GM23338 (cell line): ENCODE measurements around the gene MCC. TPM values are rescaled to one million over a fixed set of nuclear protein-coding genes. Genes with fewer than 3 reads are reported as not detected.
"Not testable (repeated sequence)": the region's sequence is repeated elsewhere in the genome, so short reads cannot be mapped to it uniquely, and the experiment has no call there.

Experiments
- ATAC-seq: fragments of 200-7000 bp; cut with Tn5 transposase; 3 replicates; pipeline ENCODE4 v1.9.1; 2020
- DNase-seq: peaks from one replicate; pipeline ENCODE4 v3.0.0-alpha.2; 2015; ENCODE audit warnings: low spot score
- H2AFZ ChIP-seq: fragments of 200-600 bp; sonication (generic); 2 replicates; pipeline ENCODE4 v1.8.0; 2016; ENCODE audit warnings: antibody characterized with exemption, mild to moderate bottlenecking, moderate library complexity
- H3F3A ChIP-seq: fragments of 200-600 bp; sonication (generic); replicated peaks from 2 replicates; pipeline ENCODE4 v1.8.0; 2017; ENCODE audit warnings: antibody characterized with exemption, mixed run types, low read depth
- H3K27ac ChIP-seq: fragments of 200-600 bp; sonication (generic); 2 replicates; pipeline ENCODE4 v1.6.1; 2016; ENCODE audit warnings: low read depth
- H3K27me3 ChIP-seq: fragments of 200-600 bp; sonication (generic); 2 replicates; pipeline ENCODE4 v1.8.0; 2016; ENCODE audit warnings: mild to moderate bottlenecking, mixed run types, moderate library complexity; ENCODE audit not compliant: insufficient read depth
- H3K36me3 ChIP-seq: fragments of 200-600 bp; sonication (generic); 2 replicates; pipeline ENCODE4 v1.8.0; 2016; ENCODE audit warnings: mild to moderate bottlenecking; ENCODE audit not compliant: insufficient read depth
- H3K4me1 ChIP-seq: fragments of 200-600 bp; sonication (generic); 2 replicates; pipeline ENCODE4 v1.8.0; 2016; ENCODE audit warnings: mild to moderate bottlenecking, moderate library complexity; ENCODE audit not compliant: insufficient read depth
- H3K4me2 ChIP-seq: fragments of 200-600 bp; sonication (generic); 2 replicates; pipeline ENCODE4 v1.7.1; 2017; ENCODE audit warnings: mixed run types
- H3K4me3 ChIP-seq: fragments of 200-600 bp; sonication (generic); 2 replicates; pipeline ENCODE4 v1.6.1; 2016; ENCODE audit warnings: mixed run types
- H3K79me2 ChIP-seq: fragments of 200-600 bp; sonication (generic); replicated peaks from 2 replicates; pipeline ENCODE4 v1.8.0; 2017; ENCODE audit warnings: mild to moderate bottlenecking; ENCODE audit not compliant: insufficient read depth
- H3K9me2 ChIP-seq: fragments of 200-600 bp; sonication (generic); 2 replicates; pipeline ENCODE4 v1.8.0; 2017; ENCODE audit not compliant: insufficient read depth
- H4K20me1 ChIP-seq: fragments of 200-600 bp; sonication (generic); replicated peaks from 2 replicates; pipeline ENCODE4 v1.8.0; 2017; ENCODE audit warnings: mild to moderate bottlenecking; ENCODE audit not compliant: insufficient read depth
- H3K27ac Mint-ChIP-seq: 2 replicates; pipeline ENCODE4 v1.8.0; 2020; ENCODE audit warnings: inconsistent platforms, mild to moderate bottlenecking, moderate library complexity, mixed read lengths
- H3K27me3 Mint-ChIP-seq: 3 replicates; pipeline ENCODE4 v1.8.0; 2022; ENCODE audit warnings: low read depth, mild to moderate bottlenecking, moderate library complexity, mixed read lengths, inconsistent platforms; ENCODE audit not compliant: insufficient read depth, poor library complexity
- H3K36me3 Mint-ChIP-seq: 3 replicates; pipeline ENCODE4 v1.8.0; 2021; ENCODE audit warnings: low read depth, mild to moderate bottlenecking, inconsistent platforms, moderate library complexity, mixed read lengths
- H3K4me1 Mint-ChIP-seq: 3 replicates; pipeline ENCODE4 v1.8.0; 2020; ENCODE audit warnings: mild to moderate bottlenecking, inconsistent platforms, mixed read lengths
- H3K4me3 Mint-ChIP-seq: 3 replicates; pipeline ENCODE4 v1.8.0; 2021; ENCODE audit warnings: moderate library complexity, mild to moderate bottlenecking, inconsistent platforms, mixed read lengths
- H3K9me3 Mint-ChIP-seq: 3 replicates; pipeline ENCODE4 v1.8.0; 2020; ENCODE audit warnings: moderate library complexity, mild to moderate bottlenecking, inconsistent platforms, mixed read lengths
- CREB1 ChIP-seq: fragments of 250-450 bp; sonication (Bioruptor Pico); IDR thresholded peaks from 2 replicates; pipeline ENCODE4 v1.5.0; 2020; ENCODE audit warnings: low read depth, mild to moderate bottlenecking, moderate library complexity
- EZH2 ChIP-seq: fragments of 200-600 bp; sonication (generic); IDR thresholded peaks from one replicate; pipeline ENCODE4 v1.8.0; 2017; ENCODE audit warnings: antibody characterized with exemption, mild to moderate bottlenecking, low read depth; ENCODE audit not compliant: unreplicated experiment
- NANOG ChIP-seq: IDR thresholded peaks from 2 replicates; pipeline ENCODE4 v1.6.1; 2016; ENCODE audit warnings: antibody characterized with exemption, borderline replicate concordance
- POLR2AphosphoS5 ChIP-seq: IDR thresholded peaks from 2 replicates; pipeline ENCODE4 v1.6.1; 2016; ENCODE audit warnings: antibody characterized with exemption, low read depth
- STAT1 ChIP-seq: IDR thresholded peaks from one replicate; pipeline ENCODE4 v1.6.1; 2016; ENCODE audit warnings: antibody characterized with exemption; ENCODE audit not compliant: unreplicated experiment
- ZNF331 ChIP-seq: fragments of 250-450 bp; sonication (Bioruptor Pico); IDR thresholded peaks from 2 replicates; pipeline ENCODE4 v1.5.0; 2020; ENCODE audit warnings: low read depth, mild to moderate bottlenecking, moderate library complexity
- polyA plus RNA-seq: library from polyadenylated mRNA; unstranded; fragments of >200 nt; fragmentation: Nextera tagmentation; extraction: Ambion mirVana; gene quantifications from 2 replicates; pipeline ENCODE4 v1.2.1, GENCODE V29; 2016
- total RNA-seq: library from RNA; depleted of rRNA; stranded (reverse); fragments of >200 nt; shearing (Covaris generic); gene quantifications from 2 replicates; pipeline ENCODE4 v1.2.3, GENCODE V29; 2014
- TF ChIP-seq, protein P1 (sequence below): IDR thresholded peaks from one replicate; pipeline ENCODE4 v1.6.1; 2018; ENCODE audit warnings: antibody characterized with exemption; ENCODE audit not compliant: unreplicated experiment
- TF ChIP-seq, protein P2 (sequence below): fragments of 250-450 bp; sonication (Bioruptor Pico); IDR thresholded peaks from 2 replicates; pipeline ENCODE4 v1.5.0; 2020; ENCODE audit warnings: mild to moderate bottlenecking, moderate library complexity
- TF ChIP-seq, protein P3 (sequence below): IDR thresholded peaks from 2 replicates; pipeline ENCODE4 v1.6.1; 2016; ENCODE audit warnings: antibody characterized with exemption
- TF ChIP-seq, protein P4 (sequence below), 2 experiments: fragments of 200-600 bp in 1 of 2; sonication (generic) in 1 of 2; conservative IDR thresholded peaks; 2 replicates each; pipeline versions ENCODE4 v1.5.1 to v1.6.1; 2016 to 2017; ENCODE audit warnings: antibody characterized with exemption in 2 of 2, low read depth in 2 of 2, mild to moderate bottlenecking in 2 of 2, moderate library complexity in 1 of 2

MCC gene
- total and polyA plus RNA-seq, 2 experiments from 2014 or later: 3.8 to 10.1 TPM

DNA sequence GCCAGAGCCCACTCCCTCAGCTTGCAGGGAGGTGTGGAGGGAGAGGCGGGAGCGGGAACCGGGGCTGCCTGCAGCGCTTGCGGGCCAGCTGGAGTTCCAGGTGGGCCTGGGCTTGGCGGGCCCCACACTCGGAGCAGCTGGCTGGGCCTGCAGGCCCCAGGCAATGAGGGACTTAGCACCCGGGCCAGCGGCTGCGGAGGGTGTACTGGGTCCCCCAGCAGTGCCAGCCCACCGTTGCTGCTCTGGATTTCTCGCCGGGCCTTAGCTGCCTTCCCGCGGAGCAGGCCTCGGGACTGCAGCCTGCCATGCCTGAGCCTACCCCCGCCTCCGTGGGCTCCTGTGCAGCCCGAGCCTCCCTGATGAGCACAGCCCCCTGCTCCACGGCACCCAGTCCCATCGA is 31.1 kb downstream of the MCC start:
- not testable (repeated sequence) for H3K4me3 Mint-ChIP-seq, H3K79me2 ChIP-seq, DNase-seq, H3K27me3 Mint-ChIP-seq, H3K9me2 ChIP-seq, H3K36me3 ChIP-seq, H3K4me2 ChIP-seq, H3K9me3 Mint-ChIP-seq, H2AFZ ChIP-seq, ATAC-seq, H3K27ac Mint-ChIP-seq, H3K4me1 ChIP-seq, H3K27me3 ChIP-seq, H3K27ac ChIP-seq, H3K4me3 ChIP-seq, H3F3A ChIP-seq, H4K20me1 ChIP-seq, H3K4me1 Mint-ChIP-seq, H3K36me3 Mint-ChIP-seq

DNA sequence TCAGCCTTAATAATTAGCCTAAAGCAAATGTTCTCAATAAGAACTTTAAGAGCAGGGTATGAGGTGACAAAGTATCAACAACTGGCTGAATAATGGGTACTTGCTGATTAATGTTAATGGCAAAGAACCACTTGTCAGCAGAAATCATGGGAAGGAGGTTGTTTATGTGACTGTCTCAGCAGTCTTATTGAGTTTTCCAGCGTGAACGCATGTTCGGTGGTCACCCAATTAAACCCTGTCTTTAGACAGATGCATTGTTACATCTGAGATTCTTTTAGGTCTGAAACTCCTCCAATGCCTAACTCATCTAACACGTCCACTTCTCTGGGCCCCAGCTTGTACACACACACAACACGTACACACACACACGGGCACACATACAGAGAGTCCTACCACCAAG is 35.3 kb downstream of the MCC start:
- Mint-ChIP-seq H3K27ac (no peak overlapping the region), H3K4me3 (no peak overlapping the region), H3K27me3 (peaks cover 5% of the 10 kb centered on the region), H3K4me1 (no peaks in the 10 kb centered on the region), H3K9me3 (peaks cover 2% of the 10 kb centered on the region; the same call in 1 of the 3 replicates), H3K36me3 (no peaks in the 10 kb centered on the region)
- DNase-seq (no peak), ATAC-seq (no peak)
- Histone ChIP-seq H3K4me2 (no peak overlapping the region), H3F3A (no peaks in the 10 kb centered on the region), H3K27ac (no peak overlapping the region), H2AFZ (no peak overlapping the region), H3K4me1 (no peaks in the 10 kb centered on the region), H3K36me3 (no peaks in the 10 kb centered on the region), H4K20me1 (no peaks in the 10 kb centered on the region), H3K27me3 (no peaks in the 10 kb centered on the region), H3K4me3 (no peak overlapping the region), H3K79me2 (no peaks in the 10 kb centered on the region), H3K9me2 (no peaks in the 10 kb centered on the region; the same call in 1 of the 2 replicates)
- TF ChIP-seq NANOG (no peak), ZNF331 (CRISPR knock-in tag) (no peak), STAT1 (no peak), EZH2 (no peak), CREB1 (CRISPR knock-in tag) (no peak), POLR2AphosphoS5 (no peak)
- TF ChIP-seq, protein P1, sequence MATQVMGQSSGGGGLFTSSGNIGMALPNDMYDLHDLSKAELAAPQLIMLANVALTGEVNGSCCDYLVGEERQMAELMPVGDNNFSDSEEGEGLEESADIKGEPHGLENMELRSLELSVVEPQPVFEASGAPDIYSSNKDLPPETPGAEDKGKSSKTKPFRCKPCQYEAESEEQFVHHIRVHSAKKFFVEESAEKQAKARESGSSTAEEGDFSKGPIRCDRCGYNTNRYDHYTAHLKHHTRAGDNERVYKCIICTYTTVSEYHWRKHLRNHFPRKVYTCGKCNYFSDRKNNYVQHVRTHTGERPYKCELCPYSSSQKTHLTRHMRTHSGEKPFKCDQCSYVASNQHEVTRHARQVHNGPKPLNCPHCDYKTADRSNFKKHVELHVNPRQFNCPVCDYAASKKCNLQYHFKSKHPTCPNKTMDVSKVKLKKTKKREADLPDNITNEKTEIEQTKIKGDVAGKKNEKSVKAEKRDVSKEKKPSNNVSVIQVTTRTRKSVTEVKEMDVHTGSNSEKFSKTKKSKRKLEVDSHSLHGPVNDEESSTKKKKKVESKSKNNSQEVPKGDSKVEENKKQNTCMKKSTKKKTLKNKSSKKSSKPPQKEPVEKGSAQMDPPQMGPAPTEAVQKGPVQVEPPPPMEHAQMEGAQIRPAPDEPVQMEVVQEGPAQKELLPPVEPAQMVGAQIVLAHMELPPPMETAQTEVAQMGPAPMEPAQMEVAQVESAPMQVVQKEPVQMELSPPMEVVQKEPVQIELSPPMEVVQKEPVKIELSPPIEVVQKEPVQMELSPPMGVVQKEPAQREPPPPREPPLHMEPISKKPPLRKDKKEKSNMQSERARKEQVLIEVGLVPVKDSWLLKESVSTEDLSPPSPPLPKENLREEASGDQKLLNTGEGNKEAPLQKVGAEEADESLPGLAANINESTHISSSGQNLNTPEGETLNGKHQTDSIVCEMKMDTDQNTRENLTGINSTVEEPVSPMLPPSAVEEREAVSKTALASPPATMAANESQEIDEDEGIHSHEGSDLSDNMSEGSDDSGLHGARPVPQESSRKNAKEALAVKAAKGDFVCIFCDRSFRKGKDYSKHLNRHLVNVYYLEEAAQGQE: no peak
- TF ChIP-seq, protein P2, sequence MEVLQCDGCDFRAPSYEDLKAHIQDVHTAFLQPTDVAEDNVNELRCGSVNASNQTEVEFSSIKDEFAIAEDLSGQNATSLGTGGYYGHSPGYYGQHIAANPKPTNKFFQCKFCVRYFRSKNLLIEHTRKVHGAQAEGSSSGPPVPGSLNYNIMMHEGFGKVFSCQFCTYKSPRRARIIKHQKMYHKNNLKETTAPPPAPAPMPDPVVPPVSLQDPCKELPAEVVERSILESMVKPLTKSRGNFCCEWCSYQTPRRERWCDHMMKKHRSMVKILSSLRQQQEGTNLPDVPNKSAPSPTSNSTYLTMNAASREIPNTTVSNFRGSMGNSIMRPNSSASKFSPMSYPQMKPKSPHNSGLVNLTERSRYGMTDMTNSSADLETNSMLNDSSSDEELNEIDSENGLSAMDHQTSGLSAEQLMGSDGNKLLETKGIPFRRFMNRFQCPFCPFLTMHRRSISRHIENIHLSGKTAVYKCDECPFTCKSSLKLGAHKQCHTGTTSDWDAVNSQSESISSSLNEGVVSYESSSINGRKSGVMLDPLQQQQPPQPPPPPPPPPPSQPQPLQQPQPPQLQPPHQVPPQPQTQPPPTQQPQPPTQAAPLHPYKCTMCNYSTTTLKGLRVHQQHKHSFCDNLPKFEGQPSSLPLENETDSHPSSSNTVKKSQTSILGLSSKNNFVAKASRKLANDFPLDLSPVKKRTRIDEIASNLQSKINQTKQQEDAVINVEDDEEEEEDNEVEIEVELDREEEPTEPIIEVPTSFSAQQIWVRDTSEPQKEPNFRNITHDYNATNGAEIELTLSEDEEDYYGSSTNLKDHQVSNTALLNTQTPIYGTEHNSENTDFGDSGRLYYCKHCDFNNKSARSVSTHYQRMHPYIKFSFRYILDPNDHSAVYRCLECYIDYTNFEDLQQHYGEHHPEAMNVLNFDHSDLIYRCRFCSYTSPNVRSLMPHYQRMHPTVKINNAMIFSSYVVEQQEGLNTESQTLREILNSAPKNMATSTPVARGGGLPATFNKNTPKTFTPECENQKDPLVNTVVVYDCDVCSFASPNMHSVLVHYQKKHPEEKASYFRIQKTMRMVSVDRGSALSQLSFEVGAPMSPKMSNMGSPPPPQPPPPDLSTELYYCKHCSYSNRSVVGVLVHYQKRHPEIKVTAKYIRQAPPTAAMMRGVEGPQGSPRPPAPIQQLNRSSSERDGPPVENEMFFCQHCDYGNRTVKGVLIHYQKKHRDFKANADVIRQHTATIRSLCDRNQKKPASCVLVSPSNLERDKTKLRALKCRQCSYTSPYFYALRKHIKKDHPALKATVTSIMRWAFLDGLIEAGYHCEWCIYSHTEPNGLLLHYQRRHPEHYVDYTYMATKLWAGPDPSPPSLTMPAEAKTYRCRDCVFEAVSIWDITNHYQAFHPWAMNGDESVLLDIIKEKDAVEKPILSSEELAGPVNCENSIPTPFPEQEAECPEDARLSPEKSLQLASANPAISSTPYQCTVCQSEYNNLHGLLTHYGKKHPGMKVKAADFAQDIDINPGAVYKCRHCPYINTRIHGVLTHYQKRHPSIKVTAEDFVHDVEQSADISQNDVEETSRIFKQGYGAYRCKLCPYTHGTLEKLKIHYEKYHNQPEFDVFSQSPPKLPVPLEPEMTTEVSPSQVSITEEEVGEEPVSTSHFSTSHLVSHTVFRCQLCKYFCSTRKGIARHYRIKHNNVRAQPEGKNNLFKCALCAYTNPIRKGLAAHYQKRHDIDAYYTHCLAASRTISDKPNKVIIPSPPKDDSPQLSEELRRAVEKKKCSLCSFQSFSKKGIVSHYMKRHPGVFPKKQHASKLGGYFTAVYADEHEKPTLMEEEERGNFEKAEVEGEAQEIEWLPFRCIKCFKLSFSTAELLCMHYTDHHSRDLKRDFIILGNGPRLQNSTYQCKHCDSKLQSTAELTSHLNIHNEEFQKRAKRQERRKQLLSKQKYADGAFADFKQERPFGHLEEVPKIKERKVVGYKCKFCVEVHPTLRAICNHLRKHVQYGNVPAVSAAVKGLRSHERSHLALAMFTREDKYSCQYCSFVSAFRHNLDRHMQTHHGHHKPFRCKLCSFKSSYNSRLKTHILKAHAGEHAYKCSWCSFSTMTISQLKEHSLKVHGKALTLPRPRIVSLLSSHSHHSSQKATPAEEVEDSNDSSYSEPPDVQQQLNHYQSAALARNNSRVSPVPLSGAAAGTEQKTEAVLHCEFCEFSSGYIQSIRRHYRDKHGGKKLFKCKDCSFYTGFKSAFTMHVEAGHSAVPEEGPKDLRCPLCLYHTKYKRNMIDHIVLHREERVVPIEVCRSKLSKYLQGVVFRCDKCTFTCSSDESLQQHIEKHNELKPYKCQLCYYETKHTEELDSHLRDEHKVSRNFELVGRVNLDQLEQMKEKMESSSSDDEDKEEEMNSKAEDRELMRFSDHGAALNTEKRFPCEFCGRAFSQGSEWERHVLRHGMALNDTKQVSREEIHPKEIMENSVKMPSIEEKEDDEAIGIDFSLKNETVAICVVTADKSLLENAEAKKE: no peak
- TF ChIP-seq, protein P3, sequence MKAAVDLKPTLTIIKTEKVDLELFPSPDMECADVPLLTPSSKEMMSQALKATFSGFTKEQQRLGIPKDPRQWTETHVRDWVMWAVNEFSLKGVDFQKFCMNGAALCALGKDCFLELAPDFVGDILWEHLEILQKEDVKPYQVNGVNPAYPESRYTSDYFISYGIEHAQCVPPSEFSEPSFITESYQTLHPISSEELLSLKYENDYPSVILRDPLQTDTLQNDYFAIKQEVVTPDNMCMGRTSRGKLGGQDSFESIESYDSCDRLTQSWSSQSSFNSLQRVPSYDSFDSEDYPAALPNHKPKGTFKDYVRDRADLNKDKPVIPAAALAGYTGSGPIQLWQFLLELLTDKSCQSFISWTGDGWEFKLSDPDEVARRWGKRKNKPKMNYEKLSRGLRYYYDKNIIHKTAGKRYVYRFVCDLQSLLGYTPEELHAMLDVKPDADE: no peak
- TF ChIP-seq, protein P4, sequence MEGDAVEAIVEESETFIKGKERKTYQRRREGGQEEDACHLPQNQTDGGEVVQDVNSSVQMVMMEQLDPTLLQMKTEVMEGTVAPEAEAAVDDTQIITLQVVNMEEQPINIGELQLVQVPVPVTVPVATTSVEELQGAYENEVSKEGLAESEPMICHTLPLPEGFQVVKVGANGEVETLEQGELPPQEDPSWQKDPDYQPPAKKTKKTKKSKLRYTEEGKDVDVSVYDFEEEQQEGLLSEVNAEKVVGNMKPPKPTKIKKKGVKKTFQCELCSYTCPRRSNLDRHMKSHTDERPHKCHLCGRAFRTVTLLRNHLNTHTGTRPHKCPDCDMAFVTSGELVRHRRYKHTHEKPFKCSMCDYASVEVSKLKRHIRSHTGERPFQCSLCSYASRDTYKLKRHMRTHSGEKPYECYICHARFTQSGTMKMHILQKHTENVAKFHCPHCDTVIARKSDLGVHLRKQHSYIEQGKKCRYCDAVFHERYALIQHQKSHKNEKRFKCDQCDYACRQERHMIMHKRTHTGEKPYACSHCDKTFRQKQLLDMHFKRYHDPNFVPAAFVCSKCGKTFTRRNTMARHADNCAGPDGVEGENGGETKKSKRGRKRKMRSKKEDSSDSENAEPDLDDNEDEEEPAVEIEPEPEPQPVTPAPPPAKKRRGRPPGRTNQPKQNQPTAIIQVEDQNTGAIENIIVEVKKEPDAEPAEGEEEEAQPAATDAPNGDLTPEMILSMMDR (conservative IDR thresholded peaks at IDR 0.05; ENCODE audit: low read depth in 2 of 2): no peak
